NK-92 (cell line): ENCODE results near the gene CDH13.

Experiments used
- DNase-seq: peaks from one replicate; lab custom pipeline; 2025; ENCODE audit not compliant: unreplicated experiment; lab: John Stamatoyannopoulos, UW

Gene CDH13

GRCh38 chr16:83807710-83808572 lies 1181.2 kb downstream of the CDH13 start, which contains the start of gene HSBP1:
TSS of gene HSBP1 (plus strand) at chr16:83807978. CDS start at chr16:83808077, 99 bp downstream.
- DNase-seq = peak; percentile 37

- DNase-seq = no peak
Measured at GRCh38 chr16:83808573-83809014, 1181.8 kb downstream of the CDH13 start.

GRCh38 chr16:83809092-83809491 lies 1182.3 kb downstream of the CDH13 start:
- no peak for DNase-seq

GRCh38 chr16:83810901-83811300 lies 1184.1 kb downstream of the CDH13 start:
- no peak for DNase-seq

GRCh38 chr16:83813823-83814658 lies 1187.3 kb downstream of the CDH13 start:
- DNase-seq = no peak

GRCh38 chr16:83814659-83814985 lies 1187.9 kb downstream of the CDH13 start:
- DNase-seq = no peak

GRCh38 chr16:83817022-83817421 lies 1190.3 kb downstream of the CDH13 start:
- no peak for DNase-seq

- DNase-seq = no peak
Measured at GRCh38 chr16:83818276-83818675, 1191.5 kb downstream of the CDH13 start.

GRCh38 chr16:83819361-83819760 lies 1192.6 kb downstream of the CDH13 start:
- no peak for DNase-seq

GRCh38 chr16:83826146-83826913 lies 1199.6 kb downstream of the CDH13 start:
- DNase-seq = peak; percentile 9

- DNase-seq = no peak
Measured at GRCh38 chr16:83830091-83830768, 1203.5 kb downstream of the CDH13 start.

- no peak for DNase-seq
Measured at GRCh38 chr16:83830769-83831455, 1204.1 kb downstream of the CDH13 start.

GRCh38 chr16:83831456-83831987 lies 1204.8 kb downstream of the CDH13 start:
- no peak for DNase-seq

GRCh38 chr16:83833921-83834320 lies 1207.2 kb downstream of the CDH13 start:
- DNase-seq = no peak

- no peak for DNase-seq
Measured at GRCh38 chr16:83835586-83836566, 1209.1 kb downstream of the CDH13 start.

GRCh38 chr16:83837566-83837965 lies 1210.8 kb downstream of the CDH13 start:
- DNase-seq = no peak

GRCh38 chr16:83838151-83838550 lies 1211.4 kb downstream of the CDH13 start:
- DNase-seq = no peak

GRCh38 chr16:83839561-83839960 lies 1212.8 kb downstream of the CDH13 start:
- DNase-seq = no peak
